Prostate gland (tissue), 2 donors: ENCODE data around the gene NDUFC1. TPM values are rescaled to one million over a fixed set of nuclear protein-coding genes. Genes with fewer than 3 reads are reported as not detected.

ENCODE experiments used
- DNase-seq: peaks from one replicate; pipeline ENCODE4 v3.0.0-alpha.2; 2019; ENCODE audit warnings: low spot score
- H3K27ac ChIP-seq, 2 donors: fragments of 200-600 bp; sonication (generic); 2 replicates each; pipeline ENCODE4 v1.5.1; 2017 to 2019
- H3K27me3 ChIP-seq: fragments of 200-600 bp; sonication (generic); replicated peaks from 2 replicates; pipeline ENCODE4 v1.5.1; 2019; ENCODE audit not compliant: insufficient read depth
- H3K36me3 ChIP-seq, 2 donors: fragments of 200-600 bp; sonication (generic); 1 replicate in 1 of 2; 2 replicates in 1 of 2; pipeline versions ENCODE4 v1.5.1 to v1.8.1; 2017 to 2019
- H3K4me1 ChIP-seq: fragments of 200-600 bp; sonication (generic); replicated peaks from 2 replicates; pipeline ENCODE4 v1.5.1; 2019
- H3K4me3 ChIP-seq, 2 donors: fragments of 200-600 bp; sonication (generic); 2 replicates each; pipeline ENCODE4 v1.5.1; 2017 to 2019
- H3K9me3 ChIP-seq: fragments of 200-600 bp; sonication (generic); 2 replicates; pipeline ENCODE4 v1.5.1; 2017
- CTCF ChIP-seq, 4 experiments: fragments of 200-600 bp in 2 of 4; fragments of 450-650 bp in 2 of 4; sonication (generic) in 2 of 4; IDR thresholded peaks; 1 replicate in 3 of 4; 2 replicates in 1 of 4; pipeline ENCODE4 v1.5.1; 2016 to 2019; ENCODE audit warnings: antibody characterized with exemption in 4 of 4, mild to moderate bottlenecking in 2 of 4, moderate library complexity in 2 of 4
- POLR2A ChIP-seq: fragments of 450-650 bp; IDR thresholded peaks from one replicate; pipeline ENCODE4 v1.6.1; 2016; ENCODE audit warnings: antibody characterized with exemption, mild to moderate bottlenecking
- POLR2AphosphoS5 ChIP-seq: sonication (generic); formaldehyde crosslinking; IDR thresholded peaks from one replicate; pipeline ENCODE4 v1.6.1; 2017; ENCODE audit warnings: antibody characterized with exemption
- WGBS: methylation state at CpG from one replicate; pipeline ENCODE4 v1.1.5; 2018; 5-methylcytosine and 5-hydroxymethylcytosine counted together
- intact Hi-C: fragments of 100-400 bp; cut with DNase I; formaldehyde crosslinking; loops from one replicate; pipeline ENCODE4 v1.14.2; 2022
- total RNA-seq, 2 donors: library from RNA; depleted of rRNA; stranded (reverse); fragments of >200 nt; gene quantifications; one replicate each; pipeline ENCODE4 v1.1.0, GENCODE V29; 2016

Gene NDUFC1
- total RNA-seq, 2 donors from 2014 or later = 80.2 to 85.9 TPM

- DNase-seq = no peak
- Histone ChIP-seq H3K9me3 (no peaks in the 10 kb centered on the region), H3K27me3 (no peaks in the 10 kb centered on the region), H3K27ac (no peak overlapping the region), H3K4me3 (no peak overlapping the region), H3K4me1 (no peaks in the 10 kb centered on the region), H3K36me3 (no peaks in the 10 kb centered on the region)
- intact Hi-C loops = no loop called here
- WGBS = 76% methylated on average over 3 of the region's 3 CpGs
- TF ChIP-seq CTCF (IDR thresholded peaks at IDR 0.05) (no peak), POLR2AphosphoS5 (no peak), POLR2A (no peak)
These were observed 10.5 kb upstream of the NDUFC1 start for GRCh38 chr4:139312552-139313332.

DNA sequence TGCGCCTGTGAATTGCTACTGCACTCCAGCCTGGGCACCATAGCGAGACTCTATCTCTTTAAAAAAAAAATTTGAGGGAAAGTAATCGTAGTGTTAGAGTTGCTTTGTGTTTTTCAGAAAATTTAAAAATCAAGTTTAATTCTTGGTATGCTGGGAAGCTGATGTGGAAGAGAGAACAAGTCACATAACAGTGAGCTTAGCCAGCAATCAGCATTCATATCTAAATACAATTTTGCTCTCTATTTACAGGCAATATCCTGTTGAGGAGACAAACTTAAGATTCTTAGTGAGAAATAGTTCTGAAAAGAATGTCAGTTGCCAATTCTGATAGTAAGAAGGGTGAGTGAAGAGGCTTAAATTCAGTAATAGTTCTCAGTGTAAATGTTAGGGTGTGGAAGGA, 9.6 kb upstream of the NDUFC1 start:
- TF ChIP-seq CTCF (IDR thresholded peaks at IDR 0.05) (no peak), POLR2AphosphoS5 (no peak), POLR2A (no peak)
- no peaks in the 10 kb centered on the region for H3K9me3 ChIP-seq
- intact Hi-C loops = no loop called here
- H3K4me1 ChIP-seq = no peaks in the 10 kb centered on the region
- 77% methylated on average over 3 of the region's 3 CpGs for WGBS
- no peaks in the 10 kb centered on the region for H3K36me3 ChIP-seq
- H3K4me3 ChIP-seq = no peak overlapping the region
- no peak overlapping the region for H3K27ac ChIP-seq
- DNase-seq = no peak
- H3K27me3 ChIP-seq = no peaks in the 10 kb centered on the region

- Histone ChIP-seq H3K36me3 (no peaks in the 10 kb centered on the region), H3K9me3 (no peaks in the 10 kb centered on the region), H3K27me3 (no peaks in the 10 kb centered on the region), H3K27ac (no peak overlapping the region), H3K4me1 (peaks cover 3% of the 10 kb centered on the region), H3K4me3 (no peak overlapping the region)
- TF ChIP-seq POLR2AphosphoS5 (no peak), POLR2A (no peak), CTCF (IDR thresholded peaks at IDR 0.05) (no peak)
- no peak for DNase-seq
- 100% methylated on average over 2 of the region's 2 CpGs for WGBS
- intact Hi-C loops = loop anchor here (5.0 to 10.0 kb wide), 2 partner anchors 147 to 250 kb away; partner anchors contain the start of genes RAB33B and SETD7
These were observed 2.6 kb upstream of the NDUFC1 start for GRCh38 chr4:139304920-139305319.

- intact Hi-C loops = loop anchor here (5.0 to 10.0 kb wide), 2 partner anchors 151 to 254 kb away; partner anchors contain the start of genes RAB33B and SETD7
- Histone ChIP-seq H3K36me3 (no peaks in the 10 kb centered on the region), H3K4me1 (peaks cover 5% of the 10 kb centered on the region), H3K27me3 (no peaks in the 10 kb centered on the region), H3K4me3 (peak within 1 kb of the TSS; percentile 92 to 93), H3K9me3 (no peaks in the 10 kb centered on the region), H3K27ac (peak within 1 kb of the TSS; percentile 81 to 89)
- under 1% methylated on average over 60 of the region's 61 CpGs for WGBS
- peak; percentile 96 for DNase-seq
- peak; percentile 98 for TF ChIP-seq POLR2AphosphoS5
- peak; percentile 88 for TF ChIP-seq POLR2A
- peak in 2 of 4 experiments; percentile 8 to 11 for TF ChIP-seq CTCF (IDR thresholded peaks at IDR 0.05)
These were observed 1.0 kb downstream of the NDUFC1 start, which contains the start of gene NAA15 for GRCh38 chr4:139301113-139301820. Gene NAA15, plus strand, starts transcription at chr4:139301505. Its CDS starts 273 bp downstream, at chr4:139301778.
